SK-N-SH (cell line): ENCODE measurements around the gene RIPOR2.

ENCODE experiments used
- CHD2 ChIP-seq: fragments of 150-350 bp; IDR thresholded peaks from 2 replicates; pipeline ENCODE4 v1.6.1; 2018; ENCODE audit warnings: low read length; ENCODE audit not compliant: partially characterized antibody
- CTCF ChIP-seq: fragments of 200-600 bp; sonication (generic); IDR thresholded peaks from 2 replicates; pipeline ENCODE4 v1.6.1; 2017; ENCODE audit warnings: antibody characterized with exemption, mild to moderate bottlenecking, moderate library complexity
- EP300 ChIP-seq, 2 experiments: IDR thresholded peaks; 2 replicates each; pipeline versions ENCODE4 v1.4.0 to v1.6.1; 2012; ENCODE audit warnings: borderline replicate concordance in 1 of 2, low read depth in 1 of 2, low read length in 1 of 2
- FOXJ3 ChIP-seq: sonication (generic); formaldehyde crosslinking; IDR thresholded peaks from 2 replicates; pipeline ENCODE4 v1.5.1; 2020; ENCODE audit warnings: mild to moderate bottlenecking, missing genetic modification reagents
- GABPA ChIP-seq: IDR thresholded peaks from 2 replicates; pipeline ENCODE4 v1.4.0; 2012; ENCODE audit warnings: low read depth, mild to moderate bottlenecking
- MAX ChIP-seq: IDR thresholded peaks from 2 replicates; pipeline ENCODE4 v1.4.0; 2012; ENCODE audit warnings: low read depth
- NFIC ChIP-seq: IDR thresholded peaks from 2 replicates; pipeline ENCODE4 v1.4.0; 2012; ENCODE audit warnings: borderline replicate concordance
- RCOR1 ChIP-seq: fragments of 150-350 bp; IDR thresholded peaks from 2 replicates; pipeline ENCODE4 v1.6.1; 2017; ENCODE audit warnings: antibody characterized with exemption, low read length
- REST ChIP-seq: IDR thresholded peaks from 2 replicates; pipeline ENCODE4 v1.6.1; 2012; ENCODE audit warnings: mild to moderate bottlenecking, low read depth, low read length, moderate library complexity
- RFX5 ChIP-seq: IDR thresholded peaks from 2 replicates; pipeline ENCODE4 v1.6.1; 2012; ENCODE audit warnings: mild to moderate bottlenecking, improper control_type of control experiment, low read length
- TEAD4 ChIP-seq: IDR thresholded peaks from 2 replicates; pipeline ENCODE4 v1.4.0; 2012; ENCODE audit warnings: mild to moderate bottlenecking, borderline replicate concordance; ENCODE audit not compliant: insufficient read depth
- USF1 ChIP-seq: IDR thresholded peaks from 2 replicates; pipeline ENCODE4 v1.4.0; 2012; ENCODE audit warnings: low read depth, borderline replicate concordance
- USF2 ChIP-seq: fragments of 150-350 bp; IDR thresholded peaks from 2 replicates; pipeline ENCODE4 v1.6.1; 2017; ENCODE audit warnings: antibody characterized with exemption, low read length, low read depth, borderline replicate concordance
- ZBTB33 ChIP-seq: IDR thresholded peaks from 2 replicates; pipeline ENCODE4 v1.4.0; 2012; ENCODE audit warnings: low read depth, borderline replicate concordance

- TF ChIP-seq EP300 (IDR thresholded peaks at IDR 0.05; ENCODE audit: borderline replicate concordance in 1 of 2, low read depth in 1 of 2, low read length in 1 of 2) (no peak), GABPA (no peak), CTCF (no peak), MAX (no peak), FOXJ3 (CRISPR knock-in tag) (no peak), NFIC (no peak), USF2 (no peak), ZBTB33 (no peak), TEAD4 (no peak), RFX5 (no peak), CHD2 (no peak), REST (no peak), RCOR1 (no peak), USF1 (no peak)
These were observed 16.1 kb upstream of the RIPOR2 start for GRCh38 chr6:24951811-24952299.
